H7 (cell line): ENCODE data around the gene CFAP74. TPM values are rescaled to one million over a fixed set of nuclear protein-coding genes. Genes with fewer than 3 reads are reported as not detected.

Experiments used
- DNase-seq: peaks from one replicate; pipeline ENCODE4 v3.0.0; 2012
- H3K27me3 ChIP-seq: 2 replicates; pipeline ENCODE4 v1.6.0; 2011; ENCODE audit warnings: mild to moderate bottlenecking, low read length; ENCODE audit not compliant: control insufficient read depth, insufficient read depth
- H3K36me3 ChIP-seq: replicated peaks from 2 replicates; pipeline ENCODE4 v1.5.1; 2011; ENCODE audit warnings: low read length; ENCODE audit not compliant: control insufficient read depth, insufficient read depth
- H3K4me3 ChIP-seq: 2 replicates; pipeline ENCODE4 v1.5.1; 2011; ENCODE audit warnings: low read depth, mild to moderate bottlenecking, control low read depth, low read length, moderate library complexity; ENCODE audit not compliant: insufficient read depth
- total RNA-seq: library from RNA; depleted of rRNA; stranded (reverse); fragments of >200 nt; shearing (Covaris generic); gene quantifications from 2 replicates; pipeline ENCODE4 v1.2.3, GENCODE V29; 2014

Gene CFAP74
- total RNA-seq, 1 experiment from 2014 or later = not detected

- Histone ChIP-seq H3K4me3 (no peak overlapping the region), H3K27me3 (no peaks in the 10 kb centered on the region), H3K36me3 (no peaks in the 10 kb centered on the region)
- DNase-seq = peak; percentile 84
These were observed 48.6 kb downstream of the CFAP74 start for GRCh38 chr1:1954831-1955441.

GRCh38 chr1:1954015-1954414 lies 49.6 kb downstream of the CFAP74 start:
- peak; percentile 31 for DNase-seq
- Histone ChIP-seq H3K27me3 (no peaks in the 10 kb centered on the region), H3K4me3 (no peak overlapping the region), H3K36me3 (no peaks in the 10 kb centered on the region)

- H3K4me3 ChIP-seq = no peak overlapping the region
- H3K27me3 ChIP-seq = no peaks in the 10 kb centered on the region
- DNase-seq = no peak
- no peaks in the 10 kb centered on the region for H3K36me3 ChIP-seq
These were observed 52.6 kb downstream of the CFAP74 start for GRCh38 chr1:1950940-1951339.

- Histone ChIP-seq H3K4me3 (no peak overlapping the region), H3K36me3 (no peaks in the 10 kb centered on the region), H3K27me3 (no peaks in the 10 kb centered on the region)
- no peak for DNase-seq
These were observed 54.8 kb downstream of the CFAP74 start for GRCh38 chr1:1948783-1949182.

GRCh38 chr1:1947493-1947892 lies 56.1 kb downstream of the CFAP74 start:
- Histone ChIP-seq H3K36me3 (no peaks in the 10 kb centered on the region), H3K27me3 (no peaks in the 10 kb centered on the region), H3K4me3 (no peak overlapping the region)
- DNase-seq = peak; percentile 37

GRCh38 chr1:1946540-1946939 lies 57.0 kb downstream of the CFAP74 start:
- Histone ChIP-seq H3K4me3 (no peak overlapping the region), H3K36me3 (no peaks in the 10 kb centered on the region), H3K27me3 (no peaks in the 10 kb centered on the region)
- DNase-seq = no peak

GRCh38 chr1:1945782-1946393 lies 57.7 kb downstream of the CFAP74 start:
- DNase-seq = no peak
- Histone ChIP-seq H3K27me3 (no peaks in the 10 kb centered on the region), H3K4me3 (no peak overlapping the region), H3K36me3 (no peaks in the 10 kb centered on the region)

GRCh38 chr1:1943834-1944570 lies 59.6 kb downstream of the CFAP74 start:
- Histone ChIP-seq H3K27me3 (no peaks in the 10 kb centered on the region), H3K36me3 (no peaks in the 10 kb centered on the region), H3K4me3 (no peak overlapping the region)
- peak; percentile 95 for DNase-seq

- H3K36me3 ChIP-seq = no peaks in the 10 kb centered on the region
- H3K4me3 ChIP-seq = no peak overlapping the region
- no peaks in the 10 kb centered on the region for H3K27me3 ChIP-seq
- DNase-seq = no peak
These were observed 60.6 kb downstream of the CFAP74 start for GRCh38 chr1:1942753-1943656.

GRCh38 chr1:1941868-1942752 lies 61.5 kb downstream of the CFAP74 start:
- no peak for DNase-seq
- no peak overlapping the region for H3K4me3 ChIP-seq
- no peaks in the 10 kb centered on the region for H3K27me3 ChIP-seq
- H3K36me3 ChIP-seq = no peaks in the 10 kb centered on the region

GRCh38 chr1:1941211-1941841 lies 62.3 kb downstream of the CFAP74 start:
- no peak for DNase-seq
- H3K36me3 ChIP-seq = no peaks in the 10 kb centered on the region
- H3K27me3 ChIP-seq = no peaks in the 10 kb centered on the region
- no peak overlapping the region for H3K4me3 ChIP-seq

GRCh38 chr1:1940123-1940425 lies 63.5 kb downstream of the CFAP74 start:
- no peak overlapping the region for H3K4me3 ChIP-seq
- H3K36me3 ChIP-seq = no peaks in the 10 kb centered on the region
- no peak for DNase-seq
- H3K27me3 ChIP-seq = no peaks in the 10 kb centered on the region

- Histone ChIP-seq H3K27me3 (no peaks in the 10 kb centered on the region), H3K4me3 (no peak overlapping the region)
- DNase-seq = no peak
These were observed 64.1 kb downstream of the CFAP74 start for GRCh38 chr1:1939296-1940122.

More at GRCh38 chr1:1939296-1940122, 64.1 kb downstream of the CFAP74 start:
- H3K36me3 ChIP-seq = no peaks in the 10 kb centered on the region
